Measurements from ENCODE around the gene FAM111A. TPM values are rescaled to one million over a fixed set of nuclear protein-coding genes. Genes with fewer than 3 reads are reported as not detected.
A peak's percentile ranks its signal among the peaks of the same experiment; 100 is the strongest.

FAM111A gene
- total RNA-seq, 2 donors from 2014 or later, result 24.9 to 38.1 TPM

GRCh38 chr11:59183771-59184170, 41.1 kb downstream of the FAM111A start:
- Histone ChIP-seq H3K27ac (peak overlapping the region; percentile 73), H3K4me3 (no peak overlapping the region), H3K9ac (ENCODE audit: low read depth in 2 of 2, low read length in 2 of 2) (peak overlapping the region in 1 of 2 donors; percentile 84), H3K4me1 (peaks cover 26% of the 10 kb centered on the region), H3K27me3 (no peaks in the 10 kb centered on the region), H3K9me3 (no peaks in the 10 kb centered on the region), H3K36me3 (peaks cover 2% of the 10 kb centered on the region)
- intact Hi-C loops (cut with DNase I), result no loop called here
- no peak for DNase-seq
- TF ChIP-seq CTCF (IDR thresholded peaks at IDR 0.05), result no peak

GRCh38 chr11:59184691-59185339, 42.2 kb downstream of the FAM111A start:
- Histone ChIP-seq H3K27ac (peak overlapping the region; percentile 73), H3K4me1 (peaks cover 31% of the 10 kb centered on the region), H3K4me3 (no peak overlapping the region), H3K9ac (ENCODE audit: low read depth in 2 of 2, low read length in 2 of 2) (peak overlapping the region in 1 of 2 donors; percentile 84), H3K36me3 (peaks cover 2% of the 10 kb centered on the region), H3K9me3 (no peaks in the 10 kb centered on the region), H3K27me3 (no peaks in the 10 kb centered on the region)
- intact Hi-C loops (cut with DNase I), result no loop called here
- no peak for DNase-seq
- no peak for TF ChIP-seq CTCF (IDR thresholded peaks at IDR 0.05)

GRCh38 chr11:59185386-59185945, 42.8 kb downstream of the FAM111A start:
- Histone ChIP-seq H3K9ac (ENCODE audit: low read depth in 2 of 2, low read length in 2 of 2) (peak overlapping the region in 1 of 2 donors; percentile 84), H3K9me3 (no peaks in the 10 kb centered on the region), H3K27me3 (no peaks in the 10 kb centered on the region), H3K4me3 (no peak overlapping the region), H3K27ac (peak overlapping the region; percentile 73), H3K4me1 (peaks cover 34% of the 10 kb centered on the region), H3K36me3 (peaks cover 2% of the 10 kb centered on the region)
- intact Hi-C loops (cut with DNase I), result no loop called here
- no peak for TF ChIP-seq CTCF (IDR thresholded peaks at IDR 0.05)
- DNase-seq, result peak; percentile 63

- intact Hi-C loops (cut with DNase I), result loop anchor here (2.0 kb wide), 1 partner anchor 13 kb away; the partner anchor contains the start of gene DTX4
- Histone ChIP-seq H3K4me3 (no peak overlapping the region), H3K27me3 (no peaks in the 10 kb centered on the region), H3K4me1 (peaks cover 39% of the 10 kb centered on the region), H3K9ac (ENCODE audit: low read depth in 2 of 2, low read length in 2 of 2) (peak overlapping the region in 1 of 2 donors; percentile 84), H3K36me3 (peaks cover 2% of the 10 kb centered on the region), H3K9me3 (no peaks in the 10 kb centered on the region), H3K27ac (peak overlapping the region; percentile 73)
- DNase-seq, result peak; percentile 94
- TF ChIP-seq CTCF (IDR thresholded peaks at IDR 0.05), result peak; percentile 78
Observed at GRCh38 chr11:59186130-59186594, 43.5 kb downstream of the FAM111A start.

- intact Hi-C loops (cut with DNase I), result loop anchor here (2.0 kb wide), 1 partner anchor 14 kb away; the partner anchor contains the start of gene DTX4
- H3K4me1 ChIP-seq, result peaks cover 39% of the 10 kb centered on the region
- H3K9ac ChIP-seq (ENCODE audit: low read depth in 2 of 2, low read length in 2 of 2), result peak overlapping the region in 1 of 2 donors; percentile 84
- H3K27ac ChIP-seq, result peak overlapping the region; percentile 73
- H3K27me3 ChIP-seq, result no peaks in the 10 kb centered on the region
- TF ChIP-seq CTCF (IDR thresholded peaks at IDR 0.05), result no peak
- H3K36me3 ChIP-seq, result peaks cover 4% of the 10 kb centered on the region
- H3K9me3 ChIP-seq, result no peaks in the 10 kb centered on the region
- H3K4me3 ChIP-seq, result no peak overlapping the region
- DNase-seq, result no peak
Observed at GRCh38 chr11:59187035-59187434, 44.4 kb downstream of the FAM111A start.

All from colonic mucosa (tissue), 4 donors.